Measurements from ENCODE around the gene SELENOI.
"Not testable (repeated sequence)": the region's sequence is repeated elsewhere in the genome, so short reads cannot be mapped to it uniquely, and the experiment has no call there.

The SELENOI gene

GRCh38 chr2:26359886-26360473 is 14.0 kb downstream of the SELENOI start:
- H3K9me3 ChIP-seq (ENCODE audit: low read depth, low read length), result no peaks in the 10 kb centered on the region
- H3K27ac ChIP-seq, result no peak overlapping the region
- no peak for DNase-seq (ENCODE audit: low read depth, low spot score)
- H3K36me3 ChIP-seq (ENCODE audit: insufficient read depth, low read length), result peaks cover 8% of the 10 kb centered on the region
- no peak overlapping the region for H3K9ac ChIP-seq (ENCODE audit: insufficient read length)
- H3K4me3 ChIP-seq, result no peak overlapping the region
- TF ChIP-seq EZH2 (IDR thresholded peaks at IDR 0.05), result no peak
- TF ChIP-seq FOXP2 (optimal IDR thresholded peaks at IDR 0.05; ENCODE audit: control extremely low read depth, extremely low read length, insufficient read depth), result no peak
- TF ChIP-seq POLR2AphosphoS5 (IDR thresholded peaks at IDR 0.05; ENCODE audit: borderline replicate concordance, low read depth, low read length), result no peak

GRCh38 chr2:26363323-26363722 is 17.4 kb downstream of the SELENOI start:
- H3K9ac ChIP-seq (ENCODE audit: insufficient read length), result no peak overlapping the region
- DNase-seq (ENCODE audit: low read depth, low spot score), result no peak
- TF ChIP-seq FOXP2 (optimal IDR thresholded peaks at IDR 0.05; ENCODE audit: control extremely low read depth, extremely low read length, insufficient read depth) (no peak), EZH2 (IDR thresholded peaks at IDR 0.05) (no peak), POLR2AphosphoS5 (IDR thresholded peaks at IDR 0.05; ENCODE audit: borderline replicate concordance, low read depth, low read length) (no peak)
- H3K36me3 ChIP-seq (ENCODE audit: insufficient read depth, low read length), result peaks cover 20% of the 10 kb centered on the region
- H3K4me3 ChIP-seq, result no peak overlapping the region
- H3K27ac ChIP-seq, result no peak overlapping the region
- H3K9me3 ChIP-seq (ENCODE audit: low read depth, low read length), result no peaks in the 10 kb centered on the region

GRCh38 chr2:26363958-26364357 is 18.0 kb downstream of the SELENOI start:
- no peak overlapping the region for H3K9ac ChIP-seq (ENCODE audit: insufficient read length)
- no peak for DNase-seq (ENCODE audit: low read depth, low spot score)
- TF ChIP-seq POLR2AphosphoS5 (IDR thresholded peaks at IDR 0.05; ENCODE audit: borderline replicate concordance, low read depth, low read length) (no peak), EZH2 (IDR thresholded peaks at IDR 0.05) (no peak), FOXP2 (optimal IDR thresholded peaks at IDR 0.05; ENCODE audit: control extremely low read depth, extremely low read length, insufficient read depth) (no peak)
- peaks cover 20% of the 10 kb centered on the region for H3K36me3 ChIP-seq (ENCODE audit: insufficient read depth, low read length)
- H3K27ac ChIP-seq, result no peak overlapping the region
- H3K9me3 ChIP-seq (ENCODE audit: low read depth, low read length), result no peaks in the 10 kb centered on the region
- no peak overlapping the region for H3K4me3 ChIP-seq

- Histone ChIP-seq H3K4me3 (no peak overlapping the region), H3K27ac (no peak overlapping the region), H3K36me3 (ENCODE audit: insufficient read depth, low read length) (peaks cover 25% of the 10 kb centered on the region), H3K9me3 (ENCODE audit: low read depth, low read length) (no peaks in the 10 kb centered on the region), H3K9ac (ENCODE audit: insufficient read length) (no peak overlapping the region)
- DNase-seq (ENCODE audit: low read depth, low spot score), result no peak
- TF ChIP-seq POLR2AphosphoS5 (IDR thresholded peaks at IDR 0.05; ENCODE audit: borderline replicate concordance, low read depth, low read length), result no peak
- TF ChIP-seq FOXP2 (optimal IDR thresholded peaks at IDR 0.05; ENCODE audit: control extremely low read depth, extremely low read length, insufficient read depth), result no peak
- no peak for TF ChIP-seq EZH2 (IDR thresholded peaks at IDR 0.05)
Measured at GRCh38 chr2:26364669-26365068, 18.7 kb downstream of the SELENOI start.

GRCh38 chr2:26366957-26367356 is 21.0 kb downstream of the SELENOI start:
- DNase-seq (ENCODE audit: low read depth, low spot score), result no peak
- H3K9ac ChIP-seq (ENCODE audit: insufficient read length), result no peak overlapping the region
- TF ChIP-seq EZH2 (IDR thresholded peaks at IDR 0.05), result no peak
- no peak for TF ChIP-seq POLR2AphosphoS5 (IDR thresholded peaks at IDR 0.05; ENCODE audit: borderline replicate concordance, low read depth, low read length)
- TF ChIP-seq FOXP2 (optimal IDR thresholded peaks at IDR 0.05; ENCODE audit: control extremely low read depth, extremely low read length, insufficient read depth), result no peak
- H3K27ac ChIP-seq, result no peak overlapping the region
- H3K36me3 ChIP-seq (ENCODE audit: insufficient read depth, low read length), result peaks cover 25% of the 10 kb centered on the region
- H3K4me3 ChIP-seq, result no peak overlapping the region
- H3K9me3 ChIP-seq (ENCODE audit: low read depth, low read length), result no peaks in the 10 kb centered on the region

GRCh38 chr2:26369664-26370063 is 23.7 kb downstream of the SELENOI start:
- not testable (repeated sequence) for H3K9ac ChIP-seq (ENCODE audit: insufficient read length); H3K27ac ChIP-seq; H3K4me3 ChIP-seq; DNase-seq (ENCODE audit: low read depth, low spot score); H3K9me3 ChIP-seq (ENCODE audit: low read depth, low read length)
- peaks cover 42% of the 10 kb centered on the region for H3K36me3 ChIP-seq (ENCODE audit: insufficient read depth, low read length)

- not testable (repeated sequence) for DNase-seq (ENCODE audit: low read depth, low spot score); H3K27ac ChIP-seq; H3K4me3 ChIP-seq; H3K9ac ChIP-seq (ENCODE audit: insufficient read length); H3K9me3 ChIP-seq (ENCODE audit: low read depth, low read length)
- H3K36me3 ChIP-seq (ENCODE audit: insufficient read depth, low read length), result peaks cover 54% of the 10 kb centered on the region
Measured at GRCh38 chr2:26370909-26371308, 25.0 kb downstream of the SELENOI start.

GRCh38 chr2:26376799-26377198 is 30.9 kb downstream of the SELENOI start:
- no peaks in the 10 kb centered on the region for H3K9me3 ChIP-seq (ENCODE audit: low read depth, low read length)
- TF ChIP-seq EZH2 (IDR thresholded peaks at IDR 0.05) (no peak), FOXP2 (optimal IDR thresholded peaks at IDR 0.05; ENCODE audit: control extremely low read depth, extremely low read length, insufficient read depth) (no peak), POLR2AphosphoS5 (IDR thresholded peaks at IDR 0.05; ENCODE audit: borderline replicate concordance, low read depth, low read length) (no peak)
- H3K36me3 ChIP-seq (ENCODE audit: insufficient read depth, low read length), result peaks cover 70% of the 10 kb centered on the region
- H3K9ac ChIP-seq (ENCODE audit: insufficient read length), result no peak overlapping the region
- no peak overlapping the region for H3K4me3 ChIP-seq
- DNase-seq (ENCODE audit: low read depth, low spot score), result no peak
- H3K27ac ChIP-seq, result no peak overlapping the region

- H3K36me3 ChIP-seq (ENCODE audit: insufficient read depth, low read length), result peaks cover 48% of the 10 kb centered on the region
- no peak overlapping the region for H3K27ac ChIP-seq
- TF ChIP-seq POLR2AphosphoS5 (IDR thresholded peaks at IDR 0.05; ENCODE audit: borderline replicate concordance, low read depth, low read length) (no peak), FOXP2 (optimal IDR thresholded peaks at IDR 0.05; ENCODE audit: control extremely low read depth, extremely low read length, insufficient read depth) (no peak), EZH2 (IDR thresholded peaks at IDR 0.05) (no peak)
- H3K9me3 ChIP-seq (ENCODE audit: low read depth, low read length), result no peaks in the 10 kb centered on the region
- no peak for DNase-seq (ENCODE audit: low read depth, low spot score)
- H3K4me3 ChIP-seq, result no peak overlapping the region
- no peak overlapping the region for H3K9ac ChIP-seq (ENCODE audit: insufficient read length)
Measured at GRCh38 chr2:26380281-26380680, 34.3 kb downstream of the SELENOI start.

All from SK-N-MC (cell line).